CD4-positive, alpha-beta T cell (primary cell): ENCODE data around the gene GPC6. TPM values are rescaled to one million over a fixed set of nuclear protein-coding genes. Genes with fewer than 3 reads are reported as not detected.
"Not testable (repeated sequence)": the region's sequence is repeated elsewhere in the genome, so short reads cannot be mapped to it uniquely, and the experiment has no call there.

ENCODE experiments used
- ATAC-seq: fragments of 200-7000 bp; cut with Tn5 transposase; one replicate; pipeline ENCODE4 v1.10.0; 2022; ENCODE audit warnings: mild to moderate bottlenecking; ENCODE audit not compliant: poor library complexity
- CTCF ChIA-PET: fragments of 350-600 bp; sonication (Branson Sonifier 250); formaldehyde crosslinking; loops from one replicate; lab custom pipeline; 2021; ENCODE audit warnings: antibody characterized with exemption, inconsistent platforms; lab: Charles Lee
- POLR2A ChIA-PET: fragments of 350-600 bp; sonication (Branson Sonifier 250); formaldehyde crosslinking; loops from one replicate; lab custom pipeline; 2021; ENCODE audit warnings: antibody characterized with exemption, inconsistent platforms; lab: Charles Lee
- DNase-seq, 14 experiments: peaks; one replicate each; pipeline ENCODE4 v3.0.0-alpha.2; 2013 to 2020; ENCODE audit warnings: mixed read lengths in 2 of 14
- H3K27ac ChIP-seq, 2 donors: one replicate each; pipeline versions ENCODE4 v1.5.1 to v1.7.0; 2013; ENCODE audit warnings: low read length in 2 of 2, low read depth in 1 of 2, mild to moderate bottlenecking in 1 of 2
- H3K27me3 ChIP-seq, 2 experiments: 1 replicate in 1 of 2; 2 replicates in 1 of 2; pipeline versions ENCODE4 v1.6.1 to v1.7.0; 2013; ENCODE audit warnings: low read length in 2 of 2, control low read depth in 1 of 2, mild to moderate bottlenecking in 1 of 2, moderate library complexity in 1 of 2; ENCODE audit not compliant: insufficient read depth in 2 of 2, control insufficient read depth in 1 of 2
- H3K36me3 ChIP-seq: one replicate; pipeline ENCODE4 v1.6.1; 2013; ENCODE audit warnings: low read length, control low read depth; ENCODE audit not compliant: insufficient read depth
- H3K4me1 ChIP-seq: one replicate; pipeline ENCODE4 v1.6.1; 2013; ENCODE audit warnings: low read length, control low read depth; ENCODE audit not compliant: insufficient read depth
- H3K4me3 ChIP-seq: one replicate; pipeline ENCODE4 v1.5.1; 2013; ENCODE audit warnings: mild to moderate bottlenecking, low read length, moderate library complexity
- H3K9me3 ChIP-seq, 2 experiments: 1 replicate in 1 of 2; 2 replicates in 1 of 2; pipeline versions ENCODE4 v1.6.1 to v1.7.0; 2013; ENCODE audit warnings: low read length in 2 of 2, mild to moderate bottlenecking in 2 of 2, control low read depth in 1 of 2, moderate library complexity in 1 of 2; ENCODE audit not compliant: control insufficient read depth in 1 of 2, insufficient read depth in 1 of 2
- H3K27ac Mint-ChIP-seq: one replicate; pipeline ENCODE4 v1.8.0; 2020; ENCODE audit warnings: mixed read lengths
- H3K27me3 Mint-ChIP-seq: one replicate; pipeline ENCODE4 v1.8.0; 2021; ENCODE audit warnings: mixed read lengths
- H3K36me3 Mint-ChIP-seq: one replicate; pipeline ENCODE4 v1.8.0; 2021; ENCODE audit warnings: low read depth, mixed read lengths
- H3K4me1 Mint-ChIP-seq: one replicate; pipeline ENCODE4 v1.8.0; 2021; ENCODE audit warnings: low read depth, mixed read lengths
- H3K4me3 Mint-ChIP-seq: one replicate; pipeline ENCODE4 v1.8.0; 2020; ENCODE audit warnings: mild to moderate bottlenecking, mixed read lengths
- H3K9me3 Mint-ChIP-seq: one replicate; pipeline ENCODE4 v1.8.0; 2020; ENCODE audit warnings: mixed read lengths
- CTCF ChIP-seq: fragments of 200-600 bp; IDR thresholded peaks from one replicate; pipeline ENCODE4 v1.8.0; 2022; ENCODE audit warnings: antibody characterized with exemption, mild to moderate bottlenecking
- intact Hi-C, 2 experiments: fragments of 100-400 bp; cut with DNase I in 1 of 2; cut with micrococcal nuclease in 1 of 2; formaldehyde crosslinking; loops; one replicate each; pipeline versions ENCODE4 v1.15.1 to v1.9.0; 2023 to 2025; cut with DNase I, micrococcal nuclease
- total RNA-seq, 174 experiments: library from RNA in 2 of 174; stranded (reverse) in 2 of 174; gene quantifications; one replicate each; pipeline ENCODE4 v1.2.3 and lab custom pipeline; 2021 to 2026

Gene GPC6
- total RNA-seq, 2 experiments from 2014 or later: not detected

GRCh38 chr13:93446238-93446637 lies 219.6 kb downstream of the GPC6 start:
- no peak for TF ChIP-seq CTCF
- Histone ChIP-seq H3K27ac (no peak overlapping the region), H3K36me3 (no peaks in the 10 kb centered on the region), H3K4me3 (no peak overlapping the region), H3K27me3 (no peaks in the 10 kb centered on the region), H3K9me3 (peaks cover 0 to 4% of the 10 kb centered on the region in 2 experiments), H3K4me1 (no peaks in the 10 kb centered on the region)
- no peak overlapping the region for H3K27ac Mint-ChIP-seq
- H3K4me3 Mint-ChIP-seq: no peak overlapping the region
- CTCF ChIA-PET: interaction anchor here (0.7 kb wide), 1 partner anchor 292 kb away, joined by 3 read pairs; no protein-coding TSS in a partner anchor
- no peaks in the 10 kb centered on the region for H3K4me1 Mint-ChIP-seq
- POLR2A ChIA-PET: no interaction called here
- ATAC-seq: no peak
- intact Hi-C loops: no loop called here
- H3K36me3 Mint-ChIP-seq: no peaks in the 10 kb centered on the region
- no peaks in the 10 kb centered on the region for H3K27me3 Mint-ChIP-seq
- peaks cover 4% of the 10 kb centered on the region for H3K9me3 Mint-ChIP-seq
- DNase-seq: no peak

- no peaks in the 10 kb centered on the region for H3K36me3 Mint-ChIP-seq
Measured at GRCh38 chr13:93450191-93450621, 223.6 kb downstream of the GPC6 start.

GRCh38 chr13:93450761-93451160 lies 224.2 kb downstream of the GPC6 start:
- Histone ChIP-seq H3K4me1 (no peaks in the 10 kb centered on the region), H3K27ac (no peak overlapping the region), H3K36me3 (no peaks in the 10 kb centered on the region), H3K27me3 (no peaks in the 10 kb centered on the region), H3K9me3 (peaks cover 0 to 5% of the 10 kb centered on the region in 2 experiments), H3K4me3 (no peak overlapping the region)
- ChIA-PET CTCF (interaction anchor here (1.2 kb wide), 1 partner anchor 8 kb away, joined by 3 read pairs; no protein-coding TSS in a partner anchor), POLR2A (no interaction called here)
- DNase-seq (no peak), ATAC-seq (no peak)
- no peak for TF ChIP-seq CTCF
- Mint-ChIP-seq H3K27me3 (no peaks in the 10 kb centered on the region), H3K4me3 (no peak overlapping the region), H3K4me1 (no peaks in the 10 kb centered on the region), H3K9me3 (peaks cover 4% of the 10 kb centered on the region), H3K36me3 (no peaks in the 10 kb centered on the region), H3K27ac (no peak overlapping the region)
- intact Hi-C loops: no loop called here

More at GRCh38 chr13:93450191-93450621, 223.6 kb downstream of the GPC6 start:
- CTCF ChIA-PET: no interaction called here
- peaks cover 0 to 5% of the 10 kb centered on the region in 2 experiments for H3K9me3 ChIP-seq
- H3K4me3 ChIP-seq: no peak overlapping the region
- no peak for TF ChIP-seq CTCF
- H3K27ac ChIP-seq: no peak overlapping the region
- H3K4me1 ChIP-seq: no peaks in the 10 kb centered on the region
- no peaks in the 10 kb centered on the region for H3K27me3 Mint-ChIP-seq
- no peak overlapping the region for H3K4me3 Mint-ChIP-seq
- H3K9me3 Mint-ChIP-seq: no peaks in the 10 kb centered on the region
- no peaks in the 10 kb centered on the region for H3K36me3 ChIP-seq
- POLR2A ChIA-PET: no interaction called here
- ATAC-seq (no peak), DNase-seq (no peak)
- intact Hi-C loops: no loop called here
- no peaks in the 10 kb centered on the region for H3K4me1 Mint-ChIP-seq
- no peaks in the 10 kb centered on the region for H3K27me3 ChIP-seq
- H3K27ac Mint-ChIP-seq: no peak overlapping the region

GRCh38 chr13:93454676-93455235 lies 228.1 kb downstream of the GPC6 start:
- POLR2A ChIA-PET, intact Hi-C loops, H3K4me1 ChIP-seq, CTCF ChIA-PET, H3K9me3 ChIP-seq, H3K4me3 Mint-ChIP-seq, H3K27me3 Mint-ChIP-seq, DNase-seq, H3K4me3 ChIP-seq, ATAC-seq, H3K27ac ChIP-seq, H3K27me3 ChIP-seq, H3K4me1 Mint-ChIP-seq, H3K36me3 ChIP-seq, H3K27ac Mint-ChIP-seq, H3K36me3 Mint-ChIP-seq: not testable (repeated sequence)
- peaks cover 10% of the 10 kb centered on the region for H3K9me3 Mint-ChIP-seq
